22Rv1 (cell line): ENCODE measurements around the gene GAGE13.
"Not testable (repeated sequence)": the region's sequence is repeated elsewhere in the genome, so short reads cannot be mapped to it uniquely, and the experiment has no call there.

ENCODE experiments used
- H3K27ac ChIP-seq: fragments of 450-650 bp; 2 replicates; pipeline ENCODE4 v1.5.1; 2017
- ZFX ChIP-seq: fragments of 450-650 bp; IDR thresholded peaks from 2 replicates; pipeline ENCODE4 v1.6.1; 2017; ENCODE audit warnings: antibody characterized with exemption, borderline replicate concordance
- TF ChIP-seq, protein P1 (sequence below): fragments of 450-650 bp; IDR thresholded peaks from 2 replicates; pipeline ENCODE4 v1.5.1; 2017; ENCODE audit warnings: mild to moderate bottlenecking

GAGE13 gene

DNA sequence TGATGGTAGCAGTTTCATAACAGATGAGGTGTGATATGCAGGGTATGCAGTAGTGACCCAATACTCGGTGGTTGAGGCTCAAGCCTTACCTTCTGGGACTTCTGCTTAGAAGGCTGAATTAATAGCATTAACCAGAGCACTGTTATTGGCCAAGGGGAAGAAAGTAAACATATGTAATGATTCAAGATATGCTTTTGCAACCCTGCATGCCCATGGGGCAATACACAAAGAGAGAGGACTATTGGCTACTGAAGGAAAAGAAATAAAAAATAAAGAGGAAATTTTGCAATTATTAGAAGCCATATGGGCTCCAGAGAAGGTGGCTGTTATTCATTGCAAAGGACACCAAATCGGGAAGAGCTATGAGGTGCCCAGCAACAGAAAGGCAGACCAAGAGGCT, 19.2 kb upstream of the GAGE13 start:
- TF ChIP-seq ZFX = no peak
- TF ChIP-seq, protein P1, sequence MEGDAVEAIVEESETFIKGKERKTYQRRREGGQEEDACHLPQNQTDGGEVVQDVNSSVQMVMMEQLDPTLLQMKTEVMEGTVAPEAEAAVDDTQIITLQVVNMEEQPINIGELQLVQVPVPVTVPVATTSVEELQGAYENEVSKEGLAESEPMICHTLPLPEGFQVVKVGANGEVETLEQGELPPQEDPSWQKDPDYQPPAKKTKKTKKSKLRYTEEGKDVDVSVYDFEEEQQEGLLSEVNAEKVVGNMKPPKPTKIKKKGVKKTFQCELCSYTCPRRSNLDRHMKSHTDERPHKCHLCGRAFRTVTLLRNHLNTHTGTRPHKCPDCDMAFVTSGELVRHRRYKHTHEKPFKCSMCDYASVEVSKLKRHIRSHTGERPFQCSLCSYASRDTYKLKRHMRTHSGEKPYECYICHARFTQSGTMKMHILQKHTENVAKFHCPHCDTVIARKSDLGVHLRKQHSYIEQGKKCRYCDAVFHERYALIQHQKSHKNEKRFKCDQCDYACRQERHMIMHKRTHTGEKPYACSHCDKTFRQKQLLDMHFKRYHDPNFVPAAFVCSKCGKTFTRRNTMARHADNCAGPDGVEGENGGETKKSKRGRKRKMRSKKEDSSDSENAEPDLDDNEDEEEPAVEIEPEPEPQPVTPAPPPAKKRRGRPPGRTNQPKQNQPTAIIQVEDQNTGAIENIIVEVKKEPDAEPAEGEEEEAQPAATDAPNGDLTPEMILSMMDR = no peak
- H3K27ac ChIP-seq = no peak overlapping the region

DNA sequence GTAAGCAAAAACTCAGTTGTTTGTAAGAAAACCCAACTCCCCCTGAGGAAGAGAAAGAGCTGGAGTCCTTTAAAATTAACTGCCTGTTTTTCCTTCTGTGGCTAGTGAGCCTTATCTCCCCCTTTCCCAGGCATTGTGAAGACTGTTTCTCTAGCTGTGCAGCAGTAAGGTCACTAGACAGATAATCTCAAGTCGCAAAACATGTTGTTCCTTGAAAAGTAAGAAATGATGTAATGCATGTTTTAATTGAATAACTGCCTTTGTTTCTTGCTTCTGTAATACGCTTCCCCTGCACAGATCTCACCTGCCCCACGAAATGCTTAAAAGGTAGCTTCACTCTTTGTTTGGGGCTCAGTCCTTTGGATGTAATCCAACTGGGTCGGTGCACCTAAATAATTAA, 15.3 kb upstream of the GAGE13 start:
- TF ChIP-seq ZFX = no peak
- TF ChIP-seq, protein P1 = no peak

DNA sequence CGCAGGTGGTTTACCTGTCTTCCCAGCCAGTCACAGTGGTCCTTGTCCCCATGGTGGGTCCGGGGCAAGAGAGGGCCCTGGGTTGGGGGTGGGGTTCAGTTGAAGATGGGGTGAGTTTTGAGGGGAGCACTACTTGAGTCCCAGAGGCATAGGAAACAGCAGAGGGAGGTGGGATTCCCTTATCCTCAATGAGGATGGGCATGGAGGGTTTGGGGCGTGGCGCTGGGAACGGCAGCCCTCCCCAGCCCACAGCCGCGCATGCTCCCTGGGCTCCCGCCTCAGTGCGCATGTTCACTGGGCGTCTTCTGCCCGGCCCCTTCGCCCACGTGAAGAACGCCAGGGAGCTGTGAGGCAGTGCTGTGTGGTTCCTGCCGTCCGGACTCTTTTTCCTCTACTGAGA, 9.6 kb upstream of the GAGE13 start, which contains the start of gene GAGE12J:
GAGE12J (plus strand) TSS at position 301 of the 400 bp plus-strand sequence. CDS start 1,157 bp downstream, outside the sequence.
- H3K27ac ChIP-seq = not testable (repeated sequence)

More for the DNA sequence above, 15.3 kb upstream of the GAGE13 start:
- H3K27ac ChIP-seq = no peak overlapping the region

DNA sequence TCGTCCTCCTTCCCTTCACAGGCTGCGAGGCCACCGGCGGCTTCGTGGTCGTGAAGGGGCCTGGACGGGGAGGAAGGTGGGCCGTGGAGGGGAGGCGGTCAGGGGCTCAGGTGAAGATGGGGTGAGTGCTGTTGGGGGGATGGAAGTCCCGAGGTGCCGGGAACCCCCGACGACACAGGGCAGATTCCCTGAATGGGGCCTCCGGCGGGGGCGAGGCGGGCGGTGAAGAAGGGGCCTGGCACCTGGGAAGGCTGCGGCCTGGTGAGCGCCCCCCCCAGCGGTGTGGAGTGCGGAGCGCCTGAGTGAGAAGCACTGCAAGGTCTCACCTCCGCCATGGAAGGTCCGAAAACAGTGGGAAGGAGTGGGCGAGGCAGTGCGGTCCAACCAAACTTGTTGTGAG, 9.1 kb upstream of the GAGE13 start:
- not testable (repeated sequence) for H3K27ac ChIP-seq

DNA sequence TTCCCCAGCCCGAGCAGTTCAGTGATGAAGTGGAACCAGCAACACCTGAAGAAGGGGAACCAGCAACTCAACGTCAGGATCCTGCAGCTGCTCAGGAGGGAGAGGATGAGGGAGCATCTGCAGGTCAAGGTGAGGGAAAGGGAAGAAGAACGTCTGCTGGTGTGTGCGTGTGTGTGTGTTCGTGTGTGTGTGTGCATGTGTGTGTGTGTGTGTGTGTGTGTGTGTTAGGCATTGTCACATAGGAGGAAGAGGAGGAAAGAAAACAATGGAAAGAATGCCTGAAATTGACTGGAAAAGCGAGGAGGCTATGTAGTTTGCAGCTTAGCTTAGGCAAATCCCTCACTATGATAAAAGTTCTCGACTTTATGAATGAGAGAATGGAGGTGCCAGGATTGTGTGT, 7.6 kb upstream of the GAGE13 start:
- not testable (repeated sequence) for H3K27ac ChIP-seq

DNA sequence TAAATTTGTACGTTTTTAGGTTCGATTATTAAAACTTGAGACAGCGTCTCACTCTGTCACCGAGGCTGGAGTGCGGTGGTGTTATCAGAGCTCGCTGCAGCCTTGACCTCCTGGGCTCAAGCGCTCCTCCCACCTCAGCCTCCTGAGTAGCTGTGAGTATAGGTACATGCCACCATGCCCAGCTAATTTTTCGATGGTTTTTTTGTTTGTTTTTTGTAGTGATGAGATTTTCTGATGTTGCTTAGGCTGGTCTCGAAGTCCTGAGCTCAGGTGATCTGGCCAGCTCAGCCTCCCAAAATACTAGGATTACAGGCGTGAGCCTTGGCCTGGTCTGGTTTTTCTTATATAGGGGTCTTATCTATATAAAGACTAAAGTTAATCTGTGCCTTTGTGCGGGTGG, 961 bp upstream of the GAGE13 start:
- not testable (repeated sequence) for H3K27ac ChIP-seq

DNA sequence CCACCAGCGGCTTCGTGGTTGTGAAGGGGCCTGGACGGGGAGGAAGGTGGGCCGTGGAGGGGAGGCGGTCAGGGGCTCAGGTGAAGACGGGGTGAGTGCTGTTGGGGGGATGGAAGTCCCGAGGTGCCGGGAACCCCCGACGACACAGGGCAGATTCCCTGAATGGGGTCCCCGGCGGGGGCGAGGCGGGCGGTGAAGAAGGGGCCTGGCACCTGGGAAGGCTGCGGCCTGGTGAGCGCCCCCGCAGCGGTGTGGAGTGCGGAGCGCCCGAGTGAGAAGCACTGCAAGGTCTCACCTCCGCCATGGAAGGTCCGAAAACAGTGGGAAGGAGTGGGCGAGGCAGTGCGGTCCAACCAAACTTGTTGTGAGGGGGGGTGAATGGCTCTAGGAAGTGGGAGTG, 459 bp downstream of the GAGE13 start:
- H3K27ac ChIP-seq = not testable (repeated sequence)

DNA sequence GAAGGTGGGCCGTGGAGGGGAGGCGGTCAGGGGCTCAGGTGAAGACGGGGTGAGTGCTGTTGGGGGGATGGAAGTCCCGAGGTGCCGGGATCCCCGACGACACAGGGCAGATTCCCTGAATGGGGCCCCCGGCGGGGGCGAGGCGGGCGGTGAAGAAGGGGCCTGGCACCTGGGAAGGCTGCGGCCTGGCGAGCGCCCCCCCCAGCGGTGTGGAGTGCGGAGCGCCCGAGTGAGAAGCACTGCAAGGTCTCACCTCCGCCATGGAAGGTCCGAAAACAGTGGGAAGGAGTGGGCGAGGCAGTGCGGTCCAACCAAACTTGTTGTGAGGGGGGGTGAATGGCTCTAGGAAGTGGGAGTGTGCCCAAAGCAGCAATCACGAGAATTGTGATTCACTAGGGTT, 10.1 kb downstream of the GAGE13 start:
- not testable (repeated sequence) for H3K27ac ChIP-seq

DNA sequence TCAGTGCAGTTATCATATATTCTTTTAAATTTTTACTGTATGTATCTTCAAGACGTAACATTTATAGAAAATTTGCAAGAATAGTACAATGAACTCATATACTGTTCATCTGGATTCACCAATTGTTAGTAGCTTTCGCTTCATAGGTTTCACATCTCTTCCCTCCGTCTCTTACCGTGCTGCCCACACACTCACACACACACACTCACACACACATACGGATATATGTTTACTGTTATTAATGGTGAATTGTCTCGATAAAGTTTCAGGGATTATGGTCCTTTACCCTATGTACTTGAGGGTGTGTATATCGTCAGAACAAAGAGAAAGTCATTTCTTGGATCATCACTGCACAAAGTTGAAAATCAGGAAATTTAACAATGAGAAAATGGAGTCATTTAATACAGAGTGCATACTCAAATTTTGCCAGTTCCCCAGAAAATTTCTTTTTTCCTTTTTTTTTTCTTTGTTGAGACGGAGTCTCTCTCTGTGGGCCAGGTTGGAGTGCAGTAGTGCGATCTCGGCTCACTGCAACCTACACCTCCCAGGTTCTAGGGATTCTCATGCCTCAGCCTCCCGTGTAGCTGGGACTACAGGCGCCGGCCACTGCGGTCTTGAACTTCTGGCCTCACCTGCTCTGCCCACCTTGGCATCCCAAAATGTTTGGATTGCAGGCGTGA, 13.3 kb downstream of the GAGE13 start:
- H3K27ac ChIP-seq = not testable (repeated sequence)

DNA sequence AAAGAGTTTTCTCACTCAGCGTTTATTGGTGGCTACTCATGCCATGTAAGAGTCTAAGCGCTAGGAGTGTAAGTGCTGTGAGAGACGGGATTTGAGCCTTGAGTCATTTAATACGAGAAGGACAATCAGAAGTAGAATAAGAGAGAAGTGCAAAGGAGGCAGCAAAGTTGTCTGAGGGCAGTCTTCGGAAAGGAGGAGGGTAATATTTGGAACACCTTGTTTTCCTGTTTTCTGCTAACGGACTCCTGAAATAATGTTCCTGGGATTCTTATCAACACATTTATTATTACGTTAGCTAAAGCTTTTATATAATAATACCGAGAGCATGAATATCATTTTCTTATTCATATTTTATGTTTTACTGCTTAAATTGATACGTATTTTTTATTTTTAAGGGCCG, 14.0 kb downstream of the GAGE13 start:
- H3K27ac ChIP-seq = not testable (repeated sequence)

DNA sequence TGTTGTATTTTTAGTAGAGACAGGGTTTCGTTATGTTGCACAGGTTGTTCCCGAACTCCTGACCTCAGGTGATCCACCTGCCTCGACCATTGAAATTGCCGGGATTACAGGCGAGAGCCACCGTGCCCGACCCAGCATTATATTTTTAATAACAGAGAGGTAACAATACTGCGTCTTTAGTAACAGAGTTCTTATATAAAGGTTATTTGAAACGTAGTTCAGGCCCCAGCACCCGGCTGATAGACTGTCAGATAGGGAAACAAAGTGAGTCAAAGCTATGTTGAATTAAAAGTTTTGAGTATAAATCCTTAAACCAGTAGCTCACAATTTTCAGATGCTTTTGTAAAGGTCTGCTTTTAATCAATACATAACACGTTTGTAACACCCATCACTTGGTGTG, 14.8 kb downstream of the GAGE13 start:
- not testable (repeated sequence) for H3K27ac ChIP-seq
